H1 (cell line): ENCODE results near the gene PCP4. TPM values are rescaled to one million over a fixed set of nuclear protein-coding genes. Genes with fewer than 3 reads are reported as not detected.

Experiments
- CHD1 ChIP-seq: IDR thresholded peaks from 2 replicates; pipeline ENCODE4 v1.6.1; 2012; ENCODE audit warnings: low read depth, low read length, improper control_type of control experiment
- CHD2 ChIP-seq: IDR thresholded peaks from 2 replicates; pipeline ENCODE4 v1.6.1; 2012; ENCODE audit warnings: low read length, improper control_type of control experiment
- RAD21 ChIP-seq, 2 experiments: IDR thresholded peaks in 1 of 2; conservative IDR thresholded peaks in 1 of 2; 2 replicates each; pipeline ENCODE4 v1.6.1; 2011; ENCODE audit warnings: low read depth in 2 of 2, low read length in 2 of 2, improper control_type of control experiment in 1 of 2, inconsistent platforms in 1 of 2, mild to moderate bottlenecking in 1 of 2, moderate library complexity in 1 of 2
- RNF2 ChIP-seq: fragments of 200-900, 300-1000 bp; sonication (generic); IDR thresholded peaks from 2 replicates; pipeline ENCODE4 v1.7.1; 2016; ENCODE audit warnings: borderline replicate concordance, low read depth, mild to moderate bottlenecking, antibody characterized with exemption, low read length; ENCODE audit not compliant: poor library complexity, severe bottlenecking; ENCODE audit errors: missing control alignments
- SIRT6 ChIP-seq: IDR thresholded peaks from one replicate; pipeline ENCODE4 v1.7.1; 2012; ENCODE audit warnings: low read length, inconsistent platforms
- SP1 ChIP-seq: IDR thresholded peaks from 2 replicates; pipeline ENCODE4 v1.6.1; 2011; ENCODE audit warnings: low read depth, low read length
- SP4 ChIP-seq: IDR thresholded peaks from 2 replicates; pipeline ENCODE4 v1.6.1; 2012; ENCODE audit warnings: low read length, inconsistent platforms
- TAF7 ChIP-seq: optimal IDR thresholded peaks from 2 replicates; pipeline ENCODE3; 2011; ENCODE audit warnings: low read depth, mild to moderate bottlenecking, inconsistent platforms, low read length, moderate library complexity, borderline replicate concordance
- TBP ChIP-seq: IDR thresholded peaks from 2 replicates; pipeline ENCODE4 v1.6.1; 2011; ENCODE audit warnings: low read depth, low read length, improper control_type of control experiment
- polyA plus RNA-seq, 7 experiments: library from polyadenylated mRNA; depleted of rRNA in 3 of 7; stranded (reverse) in 5 of 7; unstranded in 2 of 7; fragments of >200 nt in 5 of 7; fragments of 200-250 nt in 2 of 7; gene quantifications; 1 replicate in 5 of 7; 2 replicates in 1 of 7; 4 replicates in 1 of 7; pipeline versions ENCODE4 v1.2.1 to v1.2.3, GENCODE V29; 2011 to 2013; ENCODE audit warnings: missing spikeins in 2 of 7, mixed read lengths in 2 of 7
- total RNA-seq: library from RNA; stranded (reverse); fragmentation: NEBNext Ultra II Directional; extraction: Animal tissue kit (Norgen Biotek cat#: 25700); gene quantifications from 2 replicates; pipeline ENCODE4 v1.2.1, GENCODE V29; 2021
- TF ChIP-seq, protein P1 (sequence below): fragments of 300-600 bp; sonication (generic); IDR thresholded peaks from 2 replicates; pipeline ENCODE4 v1.7.1; 2012; ENCODE audit warnings: low read length, moderate library complexity, mild to moderate bottlenecking, inconsistent platforms; ENCODE audit not compliant: insufficient replicate concordance
- TF ChIP-seq, protein P2 (sequence below): IDR thresholded peaks from 2 replicates; pipeline ENCODE4 v1.6.1; 2011; ENCODE audit warnings: low read length, improper control_type of control experiment

Gene PCP4
- total and polyA plus RNA-seq, 2 of the 8 experiments (the other 6 are each of a cell fraction or from before 2014, with no cell fraction given), result 1.8 to 2.4 TPM

DNA sequence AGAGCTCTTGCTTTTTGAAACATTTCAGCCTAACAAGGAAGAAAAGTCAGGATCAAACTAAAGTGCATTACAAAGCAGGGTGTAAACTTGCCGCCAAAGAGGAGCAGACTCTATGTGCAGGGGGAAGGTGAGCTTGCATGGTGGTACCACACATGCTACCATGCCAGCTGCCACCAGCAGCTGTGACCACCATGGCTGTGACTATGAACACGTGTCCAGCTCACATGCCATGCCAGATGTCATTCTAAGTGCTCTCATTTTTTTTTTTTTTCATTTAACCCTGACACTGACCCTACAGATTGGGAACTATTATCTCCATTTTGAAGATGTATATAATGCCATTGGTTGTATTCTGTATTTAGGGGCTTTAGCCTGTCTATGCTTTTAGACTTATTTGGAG lies 79.0 kb downstream of the PCP4 start (continued):
- TF ChIP-seq, protein P1, sequence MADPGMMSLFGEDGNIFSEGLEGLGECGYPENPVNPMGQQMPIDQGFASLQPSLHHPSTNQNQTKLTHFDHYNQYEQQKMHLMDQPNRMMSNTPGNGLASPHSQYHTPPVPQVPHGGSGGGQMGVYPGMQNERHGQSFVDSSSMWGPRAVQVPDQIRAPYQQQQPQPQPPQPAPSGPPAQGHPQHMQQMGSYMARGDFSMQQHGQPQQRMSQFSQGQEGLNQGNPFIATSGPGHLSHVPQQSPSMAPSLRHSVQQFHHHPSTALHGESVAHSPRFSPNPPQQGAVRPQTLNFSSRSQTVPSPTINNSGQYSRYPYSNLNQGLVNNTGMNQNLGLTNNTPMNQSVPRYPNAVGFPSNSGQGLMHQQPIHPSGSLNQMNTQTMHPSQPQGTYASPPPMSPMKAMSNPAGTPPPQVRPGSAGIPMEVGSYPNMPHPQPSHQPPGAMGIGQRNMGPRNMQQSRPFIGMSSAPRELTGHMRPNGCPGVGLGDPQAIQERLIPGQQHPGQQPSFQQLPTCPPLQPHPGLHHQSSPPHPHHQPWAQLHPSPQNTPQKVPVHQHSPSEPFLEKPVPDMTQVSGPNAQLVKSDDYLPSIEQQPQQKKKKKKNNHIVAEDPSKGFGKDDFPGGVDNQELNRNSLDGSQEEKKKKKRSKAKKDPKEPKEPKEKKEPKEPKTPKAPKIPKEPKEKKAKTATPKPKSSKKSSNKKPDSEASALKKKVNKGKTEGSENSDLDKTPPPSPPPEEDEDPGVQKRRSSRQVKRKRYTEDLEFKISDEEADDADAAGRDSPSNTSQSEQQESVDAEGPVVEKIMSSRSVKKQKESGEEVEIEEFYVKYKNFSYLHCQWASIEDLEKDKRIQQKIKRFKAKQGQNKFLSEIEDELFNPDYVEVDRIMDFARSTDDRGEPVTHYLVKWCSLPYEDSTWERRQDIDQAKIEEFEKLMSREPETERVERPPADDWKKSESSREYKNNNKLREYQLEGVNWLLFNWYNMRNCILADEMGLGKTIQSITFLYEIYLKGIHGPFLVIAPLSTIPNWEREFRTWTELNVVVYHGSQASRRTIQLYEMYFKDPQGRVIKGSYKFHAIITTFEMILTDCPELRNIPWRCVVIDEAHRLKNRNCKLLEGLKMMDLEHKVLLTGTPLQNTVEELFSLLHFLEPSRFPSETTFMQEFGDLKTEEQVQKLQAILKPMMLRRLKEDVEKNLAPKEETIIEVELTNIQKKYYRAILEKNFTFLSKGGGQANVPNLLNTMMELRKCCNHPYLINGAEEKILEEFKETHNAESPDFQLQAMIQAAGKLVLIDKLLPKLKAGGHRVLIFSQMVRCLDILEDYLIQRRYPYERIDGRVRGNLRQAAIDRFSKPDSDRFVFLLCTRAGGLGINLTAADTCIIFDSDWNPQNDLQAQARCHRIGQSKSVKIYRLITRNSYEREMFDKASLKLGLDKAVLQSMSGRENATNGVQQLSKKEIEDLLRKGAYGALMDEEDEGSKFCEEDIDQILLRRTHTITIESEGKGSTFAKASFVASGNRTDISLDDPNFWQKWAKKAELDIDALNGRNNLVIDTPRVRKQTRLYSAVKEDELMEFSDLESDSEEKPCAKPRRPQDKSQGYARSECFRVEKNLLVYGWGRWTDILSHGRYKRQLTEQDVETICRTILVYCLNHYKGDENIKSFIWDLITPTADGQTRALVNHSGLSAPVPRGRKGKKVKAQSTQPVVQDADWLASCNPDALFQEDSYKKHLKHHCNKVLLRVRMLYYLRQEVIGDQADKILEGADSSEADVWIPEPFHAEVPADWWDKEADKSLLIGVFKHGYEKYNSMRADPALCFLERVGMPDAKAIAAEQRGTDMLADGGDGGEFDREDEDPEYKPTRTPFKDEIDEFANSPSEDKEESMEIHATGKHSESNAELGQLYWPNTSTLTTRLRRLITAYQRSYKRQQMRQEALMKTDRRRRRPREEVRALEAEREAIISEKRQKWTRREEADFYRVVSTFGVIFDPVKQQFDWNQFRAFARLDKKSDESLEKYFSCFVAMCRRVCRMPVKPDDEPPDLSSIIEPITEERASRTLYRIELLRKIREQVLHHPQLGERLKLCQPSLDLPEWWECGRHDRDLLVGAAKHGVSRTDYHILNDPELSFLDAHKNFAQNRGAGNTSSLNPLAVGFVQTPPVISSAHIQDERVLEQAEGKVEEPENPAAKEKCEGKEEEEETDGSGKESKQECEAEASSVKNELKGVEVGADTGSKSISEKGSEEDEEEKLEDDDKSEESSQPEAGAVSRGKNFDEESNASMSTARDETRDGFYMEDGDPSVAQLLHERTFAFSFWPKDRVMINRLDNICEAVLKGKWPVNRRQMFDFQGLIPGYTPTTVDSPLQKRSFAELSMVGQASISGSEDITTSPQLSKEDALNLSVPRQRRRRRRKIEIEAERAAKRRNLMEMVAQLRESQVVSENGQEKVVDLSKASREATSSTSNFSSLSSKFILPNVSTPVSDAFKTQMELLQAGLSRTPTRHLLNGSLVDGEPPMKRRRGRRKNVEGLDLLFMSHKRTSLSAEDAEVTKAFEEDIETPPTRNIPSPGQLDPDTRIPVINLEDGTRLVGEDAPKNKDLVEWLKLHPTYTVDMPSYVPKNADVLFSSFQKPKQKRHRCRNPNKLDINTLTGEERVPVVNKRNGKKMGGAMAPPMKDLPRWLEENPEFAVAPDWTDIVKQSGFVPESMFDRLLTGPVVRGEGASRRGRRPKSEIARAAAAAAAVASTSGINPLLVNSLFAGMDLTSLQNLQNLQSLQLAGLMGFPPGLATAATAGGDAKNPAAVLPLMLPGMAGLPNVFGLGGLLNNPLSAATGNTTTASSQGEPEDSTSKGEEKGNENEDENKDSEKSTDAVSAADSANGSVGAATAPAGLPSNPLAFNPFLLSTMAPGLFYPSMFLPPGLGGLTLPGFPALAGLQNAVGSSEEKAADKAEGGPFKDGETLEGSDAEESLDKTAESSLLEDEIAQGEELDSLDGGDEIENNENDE, result no peak
- TF ChIP-seq RAD21 (IDR thresholded peaks at IDR 0.05 in 1 of 2, conservative IDR thresholded peaks at IDR 0.05 in 1 of 2; ENCODE audit: low read depth in 2 of 2, low read length in 2 of 2) (no peak), RNF2 (no peak), CHD2 (no peak), CHD1 (no peak), SP4 (no peak), TBP (no peak), SIRT6 (no peak), SP1 (no peak), TAF7 (no peak)
- TF ChIP-seq, protein P2, sequence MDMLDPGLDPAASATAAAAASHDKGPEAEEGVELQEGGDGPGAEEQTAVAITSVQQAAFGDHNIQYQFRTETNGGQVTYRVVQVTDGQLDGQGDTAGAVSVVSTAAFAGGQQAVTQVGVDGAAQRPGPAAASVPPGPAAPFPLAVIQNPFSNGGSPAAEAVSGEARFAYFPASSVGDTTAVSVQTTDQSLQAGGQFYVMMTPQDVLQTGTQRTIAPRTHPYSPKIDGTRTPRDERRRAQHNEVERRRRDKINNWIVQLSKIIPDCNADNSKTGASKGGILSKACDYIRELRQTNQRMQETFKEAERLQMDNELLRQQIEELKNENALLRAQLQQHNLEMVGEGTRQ, result no peak
